ENCODE data around the gene PDE1A. TPM values are rescaled to one million over a fixed set of nuclear protein-coding genes. Genes with fewer than 3 reads are reported as not detected.

Gene PDE1A
- total RNA-seq, 2 experiments from 2014 or later, result not detected

DNA sequence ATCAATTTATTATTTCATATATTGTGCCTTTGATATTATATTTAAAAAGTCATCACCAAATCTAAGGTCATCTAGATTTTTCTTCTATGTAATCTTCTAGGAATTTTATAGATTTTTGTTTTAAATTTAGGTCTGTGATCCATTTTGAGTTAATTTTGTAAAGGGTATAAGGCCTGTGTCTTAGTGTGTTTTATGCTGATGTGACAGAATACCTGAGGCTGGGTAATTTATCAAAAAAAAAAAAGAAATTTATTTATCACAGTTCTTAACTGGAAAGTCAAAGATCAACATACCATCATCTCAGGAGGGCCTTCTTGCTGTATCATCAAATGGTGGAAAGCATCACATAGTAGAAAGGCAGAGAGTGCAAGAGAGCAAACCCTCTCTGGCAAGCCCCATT, 216.2 kb downstream of the PDE1A start:
- no peaks in the 10 kb centered on the region for H3K36me3 ChIP-seq (ENCODE audit: insufficient read depth, low read length)
- no peak for DNase-seq (ENCODE audit: low spot score)
- H2AFZ ChIP-seq (ENCODE audit: low read length), result no peak overlapping the region
- BruUV-seq (replicated peaks), result no TSS peak
- H3K9me2 ChIP-seq (ENCODE audit: insufficient read depth, low read length), result no peaks in the 10 kb centered on the region
- H3K4me1 ChIP-seq (ENCODE audit: insufficient read depth, low read length, poor library complexity, severe bottlenecking), result no peaks in the 10 kb centered on the region
- no peaks in the 10 kb centered on the region for H3K9me3 ChIP-seq (ENCODE audit: low read length)
- intact Hi-C loops (cut with micrococcal nuclease; ENCODE audit: unreplicated experiment), result no loop called here
- H3K4me3 ChIP-seq (ENCODE audit: low read depth, low read length, poor library complexity, severe bottlenecking), result no peak overlapping the region
- no peak overlapping the region for H3K4me2 ChIP-seq (ENCODE audit: low read length)
- ChIA-PET POLR2A (no interaction called here), CTCF (ENCODE audit: unreplicated experiment) (no interaction called here)
- H3K79me2 ChIP-seq (ENCODE audit: insufficient read depth, low read depth, low read length), result no peaks in the 10 kb centered on the region
- TF ChIP-seq, protein P1, sequence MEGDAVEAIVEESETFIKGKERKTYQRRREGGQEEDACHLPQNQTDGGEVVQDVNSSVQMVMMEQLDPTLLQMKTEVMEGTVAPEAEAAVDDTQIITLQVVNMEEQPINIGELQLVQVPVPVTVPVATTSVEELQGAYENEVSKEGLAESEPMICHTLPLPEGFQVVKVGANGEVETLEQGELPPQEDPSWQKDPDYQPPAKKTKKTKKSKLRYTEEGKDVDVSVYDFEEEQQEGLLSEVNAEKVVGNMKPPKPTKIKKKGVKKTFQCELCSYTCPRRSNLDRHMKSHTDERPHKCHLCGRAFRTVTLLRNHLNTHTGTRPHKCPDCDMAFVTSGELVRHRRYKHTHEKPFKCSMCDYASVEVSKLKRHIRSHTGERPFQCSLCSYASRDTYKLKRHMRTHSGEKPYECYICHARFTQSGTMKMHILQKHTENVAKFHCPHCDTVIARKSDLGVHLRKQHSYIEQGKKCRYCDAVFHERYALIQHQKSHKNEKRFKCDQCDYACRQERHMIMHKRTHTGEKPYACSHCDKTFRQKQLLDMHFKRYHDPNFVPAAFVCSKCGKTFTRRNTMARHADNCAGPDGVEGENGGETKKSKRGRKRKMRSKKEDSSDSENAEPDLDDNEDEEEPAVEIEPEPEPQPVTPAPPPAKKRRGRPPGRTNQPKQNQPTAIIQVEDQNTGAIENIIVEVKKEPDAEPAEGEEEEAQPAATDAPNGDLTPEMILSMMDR (conservative IDR thresholded peaks at IDR 0.05; ENCODE audit: low read length), result no peak
- TF ChIP-seq EZH2phosphoT487 (IDR thresholded peaks at IDR 0.05; ENCODE audit: borderline replicate concordance, low read depth, low read length), result no peak
- no peak overlapping the region for H3K27ac ChIP-seq (ENCODE audit: low read depth, low read length, poor library complexity, severe bottlenecking)
- no peaks in the 10 kb centered on the region for H4K20me1 ChIP-seq (ENCODE audit: insufficient read depth, low read length)

DNA sequence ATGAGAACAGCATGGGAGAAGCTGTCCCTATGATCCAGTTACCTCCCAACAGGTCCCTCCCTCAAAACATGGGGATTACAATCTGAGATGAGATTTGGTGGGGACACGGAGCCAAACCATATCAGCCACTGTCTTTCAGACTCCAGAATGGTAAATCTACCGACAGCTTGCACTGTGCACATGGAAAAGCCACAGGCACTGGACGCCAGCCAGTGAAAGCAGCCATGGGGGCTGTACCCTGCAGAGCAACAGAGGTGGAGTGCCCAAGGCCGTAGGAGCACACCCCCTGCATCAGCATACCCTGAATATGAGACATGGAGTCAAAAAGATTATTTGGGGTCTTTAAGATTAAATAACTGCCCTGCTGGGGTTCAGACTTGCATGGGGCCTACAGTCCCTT, 218.4 kb downstream of the PDE1A start:
- POLR2A ChIA-PET, result interaction anchor here (0.6 kb wide), 1 partner anchor 683 kb away, joined by 3 read pairs; no protein-coding TSS in a partner anchor
- DNase-seq (ENCODE audit: low spot score), result no peak
- no peaks in the 10 kb centered on the region for H3K79me2 ChIP-seq (ENCODE audit: insufficient read depth, low read depth, low read length)
- no peak overlapping the region for H3K4me3 ChIP-seq (ENCODE audit: low read depth, low read length, poor library complexity, severe bottlenecking)
- no peaks in the 10 kb centered on the region for H3K9me2 ChIP-seq (ENCODE audit: insufficient read depth, low read length)
- H3K4me2 ChIP-seq (ENCODE audit: low read length), result no peak overlapping the region
- H3K4me1 ChIP-seq (ENCODE audit: insufficient read depth, low read length, poor library complexity, severe bottlenecking), result no peaks in the 10 kb centered on the region
- CTCF ChIA-PET (ENCODE audit: unreplicated experiment), result no interaction called here
- no TSS peak for BruUV-seq (replicated peaks)
- no peaks in the 10 kb centered on the region for H3K36me3 ChIP-seq (ENCODE audit: insufficient read depth, low read length)
- H2AFZ ChIP-seq (ENCODE audit: low read length), result no peak overlapping the region
- intact Hi-C loops (cut with micrococcal nuclease; ENCODE audit: unreplicated experiment), result no loop called here
- TF ChIP-seq EZH2phosphoT487 (IDR thresholded peaks at IDR 0.05; ENCODE audit: borderline replicate concordance, low read depth, low read length), result no peak
- TF ChIP-seq, protein P1 (conservative IDR thresholded peaks at IDR 0.05; ENCODE audit: low read length), result no peak
- H3K27ac ChIP-seq (ENCODE audit: low read depth, low read length, poor library complexity, severe bottlenecking), result no peak overlapping the region
- no peaks in the 10 kb centered on the region for H3K9me3 ChIP-seq (ENCODE audit: low read length)
- no peaks in the 10 kb centered on the region for H4K20me1 ChIP-seq (ENCODE audit: insufficient read depth, low read length)

DNA sequence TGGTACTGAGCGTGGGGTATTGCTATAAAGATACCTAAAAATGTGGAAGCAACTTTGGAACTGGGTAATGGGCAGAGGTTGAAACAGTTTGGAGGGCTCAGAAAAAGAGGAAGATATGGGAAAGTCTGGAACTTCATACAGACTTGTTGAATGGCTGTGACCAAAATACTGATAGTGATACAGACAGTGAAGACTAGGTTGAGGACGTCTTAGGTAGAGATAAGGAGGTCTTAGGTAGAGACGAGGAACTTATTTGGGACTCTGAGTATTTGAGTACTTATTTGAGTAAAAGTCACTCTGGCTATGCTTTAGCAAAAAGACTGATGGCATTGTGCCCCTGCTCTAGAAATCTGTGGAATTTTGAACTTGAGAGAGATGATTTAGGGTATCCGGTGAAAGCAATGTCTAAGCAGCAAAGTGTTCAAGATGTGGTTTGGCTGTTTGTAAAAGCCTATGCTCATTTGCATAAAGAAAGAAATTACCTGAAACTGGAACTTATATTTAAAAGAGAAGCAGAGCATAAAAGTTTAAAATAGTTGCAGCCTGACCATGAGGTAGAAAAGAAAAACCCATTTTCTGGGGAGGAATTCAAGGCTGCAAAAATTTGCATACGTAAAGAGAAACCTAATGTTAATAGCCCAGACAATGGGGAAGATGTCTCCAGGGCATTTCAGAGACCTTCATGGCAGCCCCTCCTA, 219.6 kb downstream of the PDE1A start:
- no peaks in the 10 kb centered on the region for H3K9me2 ChIP-seq (ENCODE audit: insufficient read depth, low read length)
- CTCF ChIA-PET (ENCODE audit: unreplicated experiment), result no interaction called here
- no peaks in the 10 kb centered on the region for H4K20me1 ChIP-seq (ENCODE audit: insufficient read depth, low read length)
- H3K4me1 ChIP-seq (ENCODE audit: insufficient read depth, low read length, poor library complexity, severe bottlenecking), result no peaks in the 10 kb centered on the region
- H3K4me2 ChIP-seq (ENCODE audit: low read length), result no peak overlapping the region
- no peaks in the 10 kb centered on the region for H3K79me2 ChIP-seq (ENCODE audit: insufficient read depth, low read depth, low read length)
- DNase-seq (ENCODE audit: low spot score), result no peak
- POLR2A ChIA-PET, result no interaction called here
- H3K9me3 ChIP-seq (ENCODE audit: low read length), result no peaks in the 10 kb centered on the region
- no peak for TF ChIP-seq EZH2phosphoT487 (IDR thresholded peaks at IDR 0.05; ENCODE audit: borderline replicate concordance, low read depth, low read length)
- TF ChIP-seq, protein P1 (conservative IDR thresholded peaks at IDR 0.05; ENCODE audit: low read length), result no peak
- H3K27ac ChIP-seq (ENCODE audit: low read depth, low read length, poor library complexity, severe bottlenecking), result no peak overlapping the region
- no peaks in the 10 kb centered on the region for H3K36me3 ChIP-seq (ENCODE audit: insufficient read depth, low read length)
- no peak overlapping the region for H2AFZ ChIP-seq (ENCODE audit: low read length)
- H3K4me3 ChIP-seq (ENCODE audit: low read depth, low read length, poor library complexity, severe bottlenecking), result no peak overlapping the region
- intact Hi-C loops (cut with micrococcal nuclease; ENCODE audit: unreplicated experiment), result no loop called here
- no TSS peak for BruUV-seq (replicated peaks)
